Measurements from ENCODE around the gene RXFP2.

Gene RXFP2

GRCh38 chr13:31739226-31739625, at the start of gene RXFP2:
TSS of gene RXFP2 (plus strand) at chr13:31739526. CDS start at chr13:31739613, 87 bp downstream.
- DNase-seq: no peak

GRCh38 chr13:31697290-31697689, 42.0 kb upstream of the RXFP2 start:
- no peak for DNase-seq

- DNase-seq: no peak
These were observed 39.7 kb upstream of the RXFP2 start for GRCh38 chr13:31699650-31700049.

- no peak for DNase-seq
These were observed 35.5 kb upstream of the RXFP2 start for GRCh38 chr13:31703780-31704179.

GRCh38 chr13:31706105-31706504, 33.2 kb upstream of the RXFP2 start:
- DNase-seq: no peak

- DNase-seq: no peak
These were observed 21.7 kb upstream of the RXFP2 start for GRCh38 chr13:31717583-31717982.

- no peak for DNase-seq
These were observed 20.1 kb upstream of the RXFP2 start for GRCh38 chr13:31719214-31719613.

- no peak for DNase-seq
These were observed 16.7 kb upstream of the RXFP2 start for GRCh38 chr13:31722673-31723072.

GRCh38 chr13:31725841-31726240, 13.5 kb upstream of the RXFP2 start:
- DNase-seq: no peak

- no peak for DNase-seq
These were observed 7.4 kb upstream of the RXFP2 start for GRCh38 chr13:31731921-31732320.

- DNase-seq: no peak
These were observed 6.3 kb upstream of the RXFP2 start for GRCh38 chr13:31733066-31733465.

- DNase-seq: no peak
These were observed 5.7 kb upstream of the RXFP2 start for GRCh38 chr13:31733647-31734046.

- peak; percentile 52 for DNase-seq
These were observed 2.9 kb downstream of the RXFP2 start for GRCh38 chr13:31742097-31742734.

- DNase-seq: no peak
These were observed 8.0 kb downstream of the RXFP2 start for GRCh38 chr13:31747291-31747690.

- DNase-seq: no peak
These were observed 8.6 kb downstream of the RXFP2 start for GRCh38 chr13:31747966-31748365.

GRCh38 chr13:31749929-31750328, 10.6 kb downstream of the RXFP2 start:
- no peak for DNase-seq

- no peak for DNase-seq
These were observed 15.9 kb downstream of the RXFP2 start for GRCh38 chr13:31755211-31755610.

- DNase-seq: no peak
These were observed 16.5 kb downstream of the RXFP2 start for GRCh38 chr13:31755803-31756212.

- DNase-seq: no peak
These were observed 17.0 kb downstream of the RXFP2 start for GRCh38 chr13:31756346-31756745.

GRCh38 chr13:31761951-31762350, 22.6 kb downstream of the RXFP2 start:
- DNase-seq: no peak

- no peak for DNase-seq
These were observed 25.2 kb downstream of the RXFP2 start for GRCh38 chr13:31764556-31764955.

- DNase-seq: no peak
These were observed 25.9 kb downstream of the RXFP2 start for GRCh38 chr13:31765138-31765785.

GRCh38 chr13:31767175-31767900, 28.0 kb downstream of the RXFP2 start:
- no peak for DNase-seq

- no peak for DNase-seq
These were observed 29.0 kb downstream of the RXFP2 start for GRCh38 chr13:31768351-31768750.

Measured in NCI-H146 (cell line).